ENCODE measurements around the gene INSM1. TPM values are rescaled to one million over a fixed set of nuclear protein-coding genes. Genes with fewer than 3 reads are reported as not detected.

The INSM1 gene
- polyA plus RNA-seq, 3 donors: not detected

- Mint-ChIP-seq H3K4me3 (no peak overlapping the region), H3K4me1 (no peaks in the 10 kb centered on the region), H3K27me3 (ENCODE audit: low read depth in 3 of 3) (no peaks in the 10 kb centered on the region), H3K27ac (peak overlapping the region in 1 of 7 donors; percentile 10), H3K36me3 (peaks cover 41 to 58% of the 10 kb centered on the region in 2 donors), H3K9me3 (no peaks in the 10 kb centered on the region)
- Histone ChIP-seq H3K27ac (ENCODE audit: low read depth in 1 of 2, low read length in 2 of 2) (no peak overlapping the region), H3K9ac (ENCODE audit: insufficient read depth, low read length, poor library complexity, severe bottlenecking) (no peak overlapping the region), H3K36me3 (replicated peaks in 1 of 2; ENCODE audit: control insufficient read depth in 1 of 2, insufficient read depth in 2 of 2, low read length in 2 of 2) (peaks cover 10 to 67% of the 10 kb centered on the region in 2 donors), H3K9me3 (replicated peaks in 1 of 2; ENCODE audit: control insufficient read depth in 1 of 2, insufficient read depth in 1 of 2, low read length in 2 of 2) (no peaks in the 10 kb centered on the region), H4K20me1 (ENCODE audit: insufficient read depth, low read length) (no peaks in the 10 kb centered on the region), H3K4me1 (ENCODE audit: control insufficient read depth in 1 of 2, insufficient read depth in 2 of 2, low read length in 2 of 2) (no peaks in the 10 kb centered on the region), H3K4me2 (replicated peaks; ENCODE audit: extremely low read depth, low read length, poor library complexity, severe bottlenecking) (no peak overlapping the region), H3K4me3 (replicated peaks in 1 of 3; ENCODE audit: low read depth in 2 of 3, low read length in 3 of 3) (no peak overlapping the region), H2AFZ (ENCODE audit: insufficient read depth, low read depth, low read length, poor library complexity, severe bottlenecking) (no peak overlapping the region), H3K27me3 (ENCODE audit: control insufficient read depth in 2 of 2, insufficient read depth in 2 of 2, low read length in 2 of 2) (no peaks in the 10 kb centered on the region), H3K79me2 (ENCODE audit: insufficient read depth, low read length) (no peaks in the 10 kb centered on the region)
- TF ChIP-seq CTCF (IDR thresholded peaks at IDR 0.05): no peak
- intact Hi-C loops (cut with micrococcal nuclease): no loop called here
- WGBS (ENCODE audit: insufficient coverage): 95% methylated on average over 5 of the region's 12 CpGs
- DNase-seq: no peak
Observed at GRCh38 chr20:20411402-20411801, 43.5 kb downstream of the INSM1 start.

- TF ChIP-seq CTCF (IDR thresholded peaks at IDR 0.05): no peak
- intact Hi-C loops (cut with micrococcal nuclease): no loop called here
- H3K9me3 Mint-ChIP-seq: no peaks in the 10 kb centered on the region
- H3K4me2 ChIP-seq (replicated peaks; ENCODE audit: extremely low read depth, low read length, poor library complexity, severe bottlenecking): no peak overlapping the region
- 97% methylated on average over 15 of the region's 17 CpGs for WGBS (ENCODE audit: insufficient coverage)
- H3K4me1 Mint-ChIP-seq: no peaks in the 10 kb centered on the region
- peaks cover 10 to 67% of the 10 kb centered on the region in 2 donors for H3K36me3 ChIP-seq (replicated peaks in 1 of 2; ENCODE audit: control insufficient read depth in 1 of 2, insufficient read depth in 2 of 2, low read length in 2 of 2)
- H3K27ac ChIP-seq (ENCODE audit: low read depth in 1 of 2, low read length in 2 of 2): no peak overlapping the region
- no peaks in the 10 kb centered on the region for H3K27me3 ChIP-seq (ENCODE audit: control insufficient read depth in 2 of 2, insufficient read depth in 2 of 2, low read length in 2 of 2)
- H3K27me3 Mint-ChIP-seq (ENCODE audit: low read depth in 3 of 3): no peaks in the 10 kb centered on the region
- H3K36me3 Mint-ChIP-seq: peaks cover 42 to 61% of the 10 kb centered on the region in 2 donors
- no peaks in the 10 kb centered on the region for H3K79me2 ChIP-seq (ENCODE audit: insufficient read depth, low read length)
- no peak for DNase-seq
- H3K4me3 Mint-ChIP-seq: no peak overlapping the region
- H3K27ac Mint-ChIP-seq: peak overlapping the region in 1 of 7 donors; percentile 46
- H3K9ac ChIP-seq (ENCODE audit: insufficient read depth, low read length, poor library complexity, severe bottlenecking): no peak overlapping the region
- no peaks in the 10 kb centered on the region for H3K9me3 ChIP-seq (replicated peaks in 1 of 2; ENCODE audit: control insufficient read depth in 1 of 2, insufficient read depth in 1 of 2, low read length in 2 of 2)
- no peaks in the 10 kb centered on the region for H4K20me1 ChIP-seq (ENCODE audit: insufficient read depth, low read length)
- H2AFZ ChIP-seq (ENCODE audit: insufficient read depth, low read depth, low read length, poor library complexity, severe bottlenecking): no peak overlapping the region
- H3K4me1 ChIP-seq (ENCODE audit: control insufficient read depth in 1 of 2, insufficient read depth in 2 of 2, low read length in 2 of 2): no peaks in the 10 kb centered on the region
- no peak overlapping the region for H3K4me3 ChIP-seq (replicated peaks in 1 of 3; ENCODE audit: low read depth in 2 of 3, low read length in 3 of 3)
Observed at GRCh38 chr20:20411836-20412235, 43.9 kb downstream of the INSM1 start.
